Heart left ventricle (tissue), 16 donors: Measurements from ENCODE around the gene SEM1. TPM values are rescaled to one million over a fixed set of nuclear protein-coding genes. Genes with fewer than 3 reads are reported as not detected.

ENCODE experiments used
- ATAC-seq, 4 donors: fragments of 200-7000 bp; cut with Tn5 transposase; one replicate each; pipeline ENCODE4 v1.9.1; 2020 to 2022; ENCODE audit warnings: moderate library complexity in 4 of 4, mild to moderate bottlenecking in 3 of 4, moderate number of reproducible peaks in 1 of 4
- DNase-seq, 5 donors: peaks; one replicate each; pipeline ENCODE4 v3.0.0-alpha.2; 2020
- H3K27ac ChIP-seq, 12 donors: fragments of 200-600 bp; sonication (generic) in 4 of 12; one replicate each; pipeline versions ENCODE4 v1.5.0 to v1.8.0; 2016 to 2022; ENCODE audit warnings: mild to moderate bottlenecking in 2 of 12
- H3K27me3 ChIP-seq, 9 donors: fragments of 200-600 bp; sonication (generic) in 2 of 9; one replicate each; pipeline versions ENCODE4 v1.5.1 to v1.8.0; 2016 to 2022; ENCODE audit warnings: mild to moderate bottlenecking in 3 of 9
- H3K36me3 ChIP-seq, 9 donors: fragments of 200-600 bp; sonication (generic) in 2 of 9; one replicate each; pipeline versions ENCODE4 v1.5.0 to v1.8.0; 2018 to 2022; ENCODE audit warnings: mild to moderate bottlenecking in 2 of 9
- H3K4me1 ChIP-seq, 12 donors: fragments of 200-600 bp; sonication (generic) in 4 of 12; one replicate each; pipeline versions ENCODE4 v1.5.0 to v1.8.0; 2016 to 2022; ENCODE audit warnings: mild to moderate bottlenecking in 3 of 12
- H3K4me3 ChIP-seq, 12 donors: fragments of 200-600 bp; sonication (generic) in 4 of 12; one replicate each; pipeline versions ENCODE4 v1.5.0 to v1.8.0; 2017 to 2022; ENCODE audit warnings: mild to moderate bottlenecking in 9 of 12, moderate library complexity in 4 of 12
- H3K9me3 ChIP-seq, 12 donors: fragments of 200-600 bp; sonication (generic) in 4 of 12; one replicate each; pipeline versions ENCODE4 v1.5.0 to v1.8.0; 2016 to 2022; ENCODE audit warnings: mild to moderate bottlenecking in 1 of 12
- POLR2A ChIP-seq, 2 donors: fragments of 450-650 bp; IDR thresholded peaks; one replicate each; pipeline ENCODE4 v1.6.1; 2017; ENCODE audit warnings: antibody characterized with exemption in 2 of 2, mild to moderate bottlenecking in 2 of 2, moderate library complexity in 2 of 2
- WGBS, 4 donors: extraction: QIAGEN DNeasy Blood & Tissue Kit in 2 of 4; methylation state at CpG; one replicate each; pipeline versions ENCODE4 v1.1.5 to v1.1.7; 2013 to 2018; 5-methylcytosine and 5-hydroxymethylcytosine counted together
- intact Hi-C, 10 donors: fragments of 100-400 bp; cut with DNase I; formaldehyde crosslinking; loops; one replicate each; pipeline versions ENCODE4 v1.11.1 to v1.14.2; 2022
- polyA plus RNA-seq, 2 donors: library from polyadenylated mRNA; stranded (reverse); fragments of 200-250 nt; gene quantifications; one replicate each; pipeline ENCODE4 v1.2.3, GENCODE V29; 2013
- total RNA-seq, 9 donors: library from RNA; depleted of rRNA in 2 of 9; stranded (reverse); fragments of >200 nt in 2 of 9; fragmentation: NEBNext Ultra II Directional in 3 of 9; extraction: Animal tissue kit (Norgen Biotek cat#: 25700) in 3 of 9; gene quantifications; one replicate each; pipeline versions ENCODE4 v1.1.0 to v1.2.4, GENCODE V29; 2016 to 2023
- TF ChIP-seq, protein P1 (sequence below), 12 donors: fragments of 200-600 bp; sonication (generic) in 4 of 12; IDR thresholded peaks; one replicate each; pipeline versions ENCODE4 v1.5.0 to v1.8.0; 2018 to 2022; ENCODE audit warnings: antibody characterized with exemption in 12 of 12, mild to moderate bottlenecking in 5 of 12
- donor health status: ischemic (EF 13 %, LVEDD 7.1; RV severe dilation, severe dysfunction).
- donor health status: healthy with polysubstance abuse.
- donor health status: DM: no; HTN: yes; CAD: no.
- donor health status: DM: no; HTN: no; CAD: no.
- donor health status: ischemic (EF 25% LVEDD 6.9; RV normal size, moderate dysfunction).
- donor health status: ischemic (EF 25% LVEDD 5.7; RV mildly dilated, moderate dysfunction).
- donor health status: healthy.
- donor health status: DM: yes; HTN: yes; CAD: no.
- donor health status: ischemic (EF 35%, LVEDD 5.7; RV mildly dilated, moderate dysfunction).
- donor health status: nonischemic (EF 11% LVEDD 7.7; RV severe dilation, severe dysfunction).
- donor health status: DM: yes; HTN: yes; CAD: no.
- donor health status: PGD.
- donor health status: ischemic (EF 29% LVEDD 5.4; RV normal size, mild dysfunction).
- donor health status: nonischemic (EF 23%, LVEDD 6.1; RV moderate dilation, normal function).

SEM1 gene
- total and polyA plus RNA-seq, 11 donors = 25.5 to 157 (median 44.1) TPM

DNA sequence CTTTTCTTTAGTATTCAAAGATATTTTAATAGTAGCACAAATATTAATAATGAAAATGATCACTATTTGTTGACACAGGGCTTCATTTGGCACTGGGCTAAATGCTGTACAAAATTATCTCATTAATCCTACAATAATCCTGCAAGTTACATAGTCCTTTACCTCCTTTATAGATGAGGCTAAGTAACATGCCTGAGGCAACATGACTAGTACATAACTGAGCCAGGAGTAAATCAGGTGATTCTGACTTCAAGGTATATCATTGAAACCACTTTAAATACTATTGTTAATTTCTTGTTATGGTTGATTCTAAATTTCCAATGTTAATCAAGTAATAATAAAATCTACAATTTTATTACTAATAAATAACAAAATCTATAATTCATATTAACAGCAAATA is 39.8 kb downstream of the SEM1 start:
- H3K27ac ChIP-seq = no peak overlapping the region
- no peaks in the 10 kb centered on the region for H3K4me1 ChIP-seq
- H3K36me3 ChIP-seq = peaks cover 0 to 60% (median 21%) of the 10 kb centered on the region in 9 donors
- no peaks in the 10 kb centered on the region for H3K27me3 ChIP-seq
- no peak for TF ChIP-seq POLR2A (IDR thresholded peaks at IDR 0.05)
- TF ChIP-seq, protein P1, sequence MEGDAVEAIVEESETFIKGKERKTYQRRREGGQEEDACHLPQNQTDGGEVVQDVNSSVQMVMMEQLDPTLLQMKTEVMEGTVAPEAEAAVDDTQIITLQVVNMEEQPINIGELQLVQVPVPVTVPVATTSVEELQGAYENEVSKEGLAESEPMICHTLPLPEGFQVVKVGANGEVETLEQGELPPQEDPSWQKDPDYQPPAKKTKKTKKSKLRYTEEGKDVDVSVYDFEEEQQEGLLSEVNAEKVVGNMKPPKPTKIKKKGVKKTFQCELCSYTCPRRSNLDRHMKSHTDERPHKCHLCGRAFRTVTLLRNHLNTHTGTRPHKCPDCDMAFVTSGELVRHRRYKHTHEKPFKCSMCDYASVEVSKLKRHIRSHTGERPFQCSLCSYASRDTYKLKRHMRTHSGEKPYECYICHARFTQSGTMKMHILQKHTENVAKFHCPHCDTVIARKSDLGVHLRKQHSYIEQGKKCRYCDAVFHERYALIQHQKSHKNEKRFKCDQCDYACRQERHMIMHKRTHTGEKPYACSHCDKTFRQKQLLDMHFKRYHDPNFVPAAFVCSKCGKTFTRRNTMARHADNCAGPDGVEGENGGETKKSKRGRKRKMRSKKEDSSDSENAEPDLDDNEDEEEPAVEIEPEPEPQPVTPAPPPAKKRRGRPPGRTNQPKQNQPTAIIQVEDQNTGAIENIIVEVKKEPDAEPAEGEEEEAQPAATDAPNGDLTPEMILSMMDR (IDR thresholded peaks at IDR 0.05) = no peak
- ATAC-seq (no peak), DNase-seq (no peak)
- no peaks in the 10 kb centered on the region for H3K9me3 ChIP-seq
- intact Hi-C loops = no loop called here
- no peak overlapping the region for H3K4me3 ChIP-seq

DNA sequence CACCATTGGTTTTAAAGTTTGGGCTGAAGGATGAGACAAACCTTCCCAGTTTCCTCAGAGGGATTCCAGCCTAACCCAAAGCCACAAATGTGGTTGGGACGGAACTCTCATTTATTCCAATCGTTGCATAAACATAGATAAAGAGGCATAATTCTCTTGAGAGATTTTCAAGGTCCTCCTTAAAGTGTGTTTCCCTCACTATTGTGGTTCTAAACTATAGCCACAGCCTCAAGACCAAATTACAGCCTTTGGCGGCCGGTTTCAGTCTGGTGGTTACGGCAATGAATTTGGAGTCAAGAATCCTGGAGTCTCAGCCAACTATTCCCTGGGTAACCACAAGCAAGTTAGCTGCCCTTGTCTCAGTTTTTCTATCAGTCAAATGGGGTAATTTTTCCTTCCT is 42.6 kb downstream of the SEM1 start:
- Histone ChIP-seq H3K27ac (no peak overlapping the region), H3K36me3 (peaks cover 0 to 51% (median 15%) of the 10 kb centered on the region in 9 donors), H3K4me3 (no peak overlapping the region), H3K27me3 (no peaks in the 10 kb centered on the region), H3K4me1 (no peaks in the 10 kb centered on the region), H3K9me3 (peaks cover 0 to 3% (median 0%) of the 10 kb centered on the region in 12 donors)
- 91 to 96% (median 93%) methylated on average over 5 of the region's 5 CpGs for WGBS, 4 donors
- intact Hi-C loops = no loop called here
- ATAC-seq = no peak
- TF ChIP-seq, protein P1 (IDR thresholded peaks at IDR 0.05) = no peak
- no peak for TF ChIP-seq POLR2A (IDR thresholded peaks at IDR 0.05)
- DNase-seq = no peak

DNA sequence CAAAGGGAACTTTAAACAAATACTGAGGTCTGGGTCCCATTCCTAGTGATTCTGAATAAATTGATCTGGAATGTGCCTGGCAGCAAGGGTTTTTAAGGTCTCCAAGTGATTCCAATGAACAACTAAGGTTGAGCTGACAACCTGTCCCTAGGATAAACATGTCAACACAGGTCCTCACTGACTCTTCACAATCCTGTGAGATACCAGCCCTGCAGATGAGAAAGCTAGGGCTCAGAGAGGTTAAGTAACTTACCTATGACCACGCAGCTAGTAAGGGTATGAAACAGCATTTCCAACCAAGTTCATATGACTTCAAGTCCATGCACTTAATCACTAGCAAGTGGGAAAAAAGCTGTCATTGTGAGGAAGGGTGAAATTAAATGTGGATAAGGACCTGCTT is 44.0 kb downstream of the SEM1 start:
- no peak overlapping the region for H3K27ac ChIP-seq
- no peak overlapping the region for H3K4me3 ChIP-seq
- no peaks in the 10 kb centered on the region for H3K4me1 ChIP-seq
- no peak for TF ChIP-seq POLR2A (IDR thresholded peaks at IDR 0.05)
- TF ChIP-seq, protein P1 (IDR thresholded peaks at IDR 0.05) = no peak
- 94 to 96% (median 94%) methylated on average over 1 of the region's 1 CpG for WGBS, 4 donors
- peaks cover 0 to 4% (median 0%) of the 10 kb centered on the region in 12 donors for H3K9me3 ChIP-seq
- H3K27me3 ChIP-seq = no peaks in the 10 kb centered on the region
- H3K36me3 ChIP-seq = peaks cover 0 to 40% (median 11%) of the 10 kb centered on the region in 9 donors
- intact Hi-C loops = no loop called here
- DNase-seq (no peak), ATAC-seq (no peak)

DNA sequence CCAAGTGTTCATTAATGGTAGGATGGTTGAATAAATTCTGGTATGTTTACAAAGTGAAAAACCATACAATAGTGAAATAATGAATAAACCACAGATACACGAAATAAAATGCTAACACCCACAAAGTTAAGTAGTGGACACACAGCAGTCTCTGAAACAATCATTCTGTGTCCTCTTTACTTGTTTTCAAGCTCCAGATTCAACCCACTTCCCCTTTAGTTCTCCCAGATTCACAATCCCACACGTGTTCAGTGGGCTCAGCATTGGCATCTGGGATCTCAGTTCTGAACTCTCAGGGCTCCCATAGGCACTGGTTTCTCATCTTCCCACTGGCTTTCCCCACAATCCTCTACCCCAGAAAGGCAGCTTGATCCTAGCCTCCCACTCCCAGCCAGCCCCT is 44.9 kb downstream of the SEM1 start:
- 87 to 90% (median 88%) methylated on average over 2 of the region's 2 CpGs for WGBS, 4 donors
- intact Hi-C loops = no loop called here

More for the DNA sequence above, 44.9 kb downstream of the SEM1 start:
- Histone ChIP-seq H3K4me3 (no peak overlapping the region), H3K4me1 (no peaks in the 10 kb centered on the region), H3K27me3 (no peaks in the 10 kb centered on the region), H3K27ac (no peak overlapping the region), H3K9me3 (peaks cover 0 to 4% (median 0%) of the 10 kb centered on the region in 12 donors), H3K36me3 (peaks cover 0 to 33% (median 10%) of the 10 kb centered on the region in 9 donors)
- DNase-seq = no peak
- no peak for TF ChIP-seq POLR2A (IDR thresholded peaks at IDR 0.05)
- TF ChIP-seq, protein P1 (IDR thresholded peaks at IDR 0.05) = no peak
- ATAC-seq = no peak
